HepG2 (cell line): ENCODE results near the gene SPIB. TPM values are rescaled to one million over a fixed set of nuclear protein-coding genes. Genes with fewer than 3 reads are reported as not detected.

Experiments
- ATAC-seq: fragments of 200-7000 bp; cut with Tn5 transposase; 3 replicates; pipeline ENCODE4 v1.9.1; 2020; ENCODE audit warnings: mild to moderate bottlenecking, moderate library complexity
- BruUV-seq: library from RNA; stranded (reverse); fragments of 400-500 nt; replicated peaks from 2 replicates; lab custom pipeline; 2021; lab: Mats Ljungman, UMichigan
- CTCF ChIA-PET: fragments of 300-600 bp; formaldehyde crosslinking; extraction: SDS; loops from one replicate; lab custom pipeline; 2021; ENCODE audit warnings: low total read pairs, inconsistent platforms, low intra/inter-chr PET ratio; lab: Yijun Ruan, JAX
- POLR2A ChIA-PET: fragments of 350-600 bp; sonication (Branson Sonifier 250); formaldehyde crosslinking; loops from one replicate; lab custom pipeline; 2020; ENCODE audit warnings: antibody characterized with exemption, inconsistent platforms; lab: Yijun Ruan, JAX
- DNase-seq: peaks from one replicate; pipeline ENCODE4 v3.0.0-alpha.2; 2015; ENCODE audit warnings: low spot score
- FAIRE-seq: peaks from 3 replicates; lab custom pipeline; 2011; peaks lifted over from hg19 to GRCh38; lab: Jason Lieb, UNC
- H2AFZ ChIP-seq: one replicate; pipeline ENCODE4 v1.6.1; 2011; ENCODE audit warnings: low read length, inconsistent platforms
- H3K27ac ChIP-seq: fragments of 300-600 bp; 3 replicates; pipeline ENCODE4 v1.8.0; 2011; ENCODE audit warnings: mixed run types, mild to moderate bottlenecking, mixed read lengths, low read length, inconsistent platforms; ENCODE audit not compliant: insufficient read depth; ENCODE audit errors: extremely low read length
- H3K27me3 ChIP-seq, 2 experiments: fragments of 200-600 bp in 1 of 2; 2 replicates in 1 of 2; 3 replicates in 1 of 2; pipeline versions ENCODE4 v1.6.0 to v1.8.0; 2011; ENCODE audit warnings: low read length in 2 of 2, mild to moderate bottlenecking in 2 of 2, moderate library complexity in 2 of 2, inconsistent platforms in 1 of 2; ENCODE audit not compliant: insufficient read depth in 2 of 2, control insufficient read depth in 1 of 2
- H3K36me3 ChIP-seq, 2 experiments: fragments of 200-600 bp in 1 of 2; replicated peaks in 1 of 2; 2 replicates in 1 of 2; 3 replicates in 1 of 2; pipeline versions ENCODE4 v1.5.1 to v1.8.0; 2011; ENCODE audit warnings: low read length in 2 of 2, inconsistent platforms in 1 of 2; ENCODE audit not compliant: insufficient read depth in 2 of 2, control insufficient read depth in 1 of 2
- H3K4me1 ChIP-seq: 2 replicates; pipeline ENCODE4 v1.5.1; 2012; ENCODE audit warnings: low read length, inconsistent platforms; ENCODE audit not compliant: insufficient read depth
- H3K4me2 ChIP-seq: 2 replicates; pipeline ENCODE4 v1.6.0; 2011; ENCODE audit warnings: low read depth, low read length, inconsistent platforms
- H3K4me3 ChIP-seq, 3 experiments: fragments of 200-600 bp in 1 of 3; sonication (generic), shearing (Covaris generic) in 1 of 3; replicated peaks in 1 of 3; 2 replicates each; pipeline ENCODE4 v1.5.1; 2011 to 2016; ENCODE audit warnings: low read length in 3 of 3, inconsistent platforms in 2 of 3, low read depth in 2 of 3, mild to moderate bottlenecking in 2 of 3, control low read depth in 1 of 3, mixed read lengths in 1 of 3; ENCODE audit not compliant: insufficient read depth in 1 of 3
- H3K79me2 ChIP-seq: one replicate; pipeline ENCODE4 v1.6.1; 2011; ENCODE audit warnings: low read length, inconsistent platforms; ENCODE audit not compliant: insufficient read depth
- H3K9ac ChIP-seq: 2 replicates; pipeline ENCODE4 v1.6.0; 2011; ENCODE audit warnings: mild to moderate bottlenecking, low read depth, low read length, inconsistent platforms; ENCODE audit not compliant: insufficient read depth
- H3K9me3 ChIP-seq: 2 replicates; pipeline ENCODE4 v1.5.1; 2012; ENCODE audit warnings: mild to moderate bottlenecking, low read length
- H4K20me1 ChIP-seq: 2 replicates; pipeline ENCODE4 v1.6.0; 2011; ENCODE audit warnings: inconsistent platforms, mild to moderate bottlenecking, low read length, moderate library complexity; ENCODE audit not compliant: insufficient read depth
- ATF5 ChIP-seq: sonication (generic); formaldehyde crosslinking; IDR thresholded peaks from 2 replicates; pipeline ENCODE4 v1.4.0; 2020; ENCODE audit warnings: mild to moderate bottlenecking, low read depth, missing genetic modification reagents
- E2F1 ChIP-seq: sonication (generic); formaldehyde crosslinking; IDR thresholded peaks from 2 replicates; pipeline ENCODE4 v1.5.0; 2020; ENCODE audit warnings: missing genetic modification reagents
- STAG1 ChIP-seq: sonication (generic); formaldehyde crosslinking; IDR thresholded peaks from 2 replicates; pipeline ENCODE4 v1.4.0; 2020; ENCODE audit warnings: missing genetic modification reagents
- TEF ChIP-seq: sonication (generic); formaldehyde crosslinking; IDR thresholded peaks from 2 replicates; pipeline ENCODE4 v1.5.0; 2020; ENCODE audit warnings: missing genetic modification reagents
- ZBTB34 ChIP-seq: sonication (generic); formaldehyde crosslinking; IDR thresholded peaks from 2 replicates; pipeline ENCODE4 v1.8.0; 2022; ENCODE audit warnings: mild to moderate bottlenecking, missing genetic modification reagents
- ZBTB39 ChIP-seq: sonication (generic); formaldehyde crosslinking; IDR thresholded peaks from 2 replicates; pipeline ENCODE4 v1.5.0; 2020; ENCODE audit warnings: missing genetic modification reagents
- ZFP1 ChIP-seq: IDR thresholded peaks from 2 replicates; pipeline ENCODE4 v1.6.1; 2016
- ZNF609 ChIP-seq: sonication (generic); formaldehyde crosslinking; IDR thresholded peaks from 2 replicates; pipeline ENCODE4 v1.4.0; 2020; ENCODE audit warnings: mild to moderate bottlenecking, missing genetic modification reagents, borderline replicate concordance
- ZNF883 ChIP-seq: sonication (generic); formaldehyde crosslinking; IDR thresholded peaks from 2 replicates; pipeline ENCODE4 v1.5.1; 2020; ENCODE audit warnings: mild to moderate bottlenecking, missing genetic modification reagents; ENCODE audit errors: not compliant biosample characterization
- WGBS: methylation state at CpG from one replicate; pipeline ENCODE4 v1.1.6; 2017; ENCODE audit warnings: low lambda C conversion rate; 5-methylcytosine and 5-hydroxymethylcytosine counted together
- in situ Hi-C: cut with HindIII; loops from 2 replicates; pipeline ENCODE4 v1.10.0; 2017; ENCODE audit warnings: low pct_unique_long_range_greater_than_20kb; ENCODE audit not compliant: extremely low pct_ligation_motif_present
- intact Hi-C: fragments of 100-400 bp; cut with micrococcal nuclease; formaldehyde crosslinking; loops from one replicate; pipeline ENCODE4 v1.10.0; 2022; ENCODE audit not compliant: unreplicated experiment
- polyA plus RNA-seq, 8 experiments: library from polyadenylated mRNA; depleted of rRNA in 3 of 8; stranded (reverse) in 7 of 8; unstranded in 1 of 8; fragments of >200 nt; fragmentation: Illumina TruSeq in 4 of 8; extraction: Trizol in 4 of 8; gene quantifications; 2 replicates each; pipeline versions ENCODE4 v1.2.1 to v1.2.3, GENCODE V29; 2011 to 2016; ENCODE audit warnings: low read depth in 4 of 8, missing spikeins in 1 of 8, mixed read lengths in 1 of 8; ENCODE audit not compliant: insufficient read depth in 1 of 8
- total RNA-seq, 5 experiments: library from RNA; depleted of rRNA; stranded (reverse); fragments of >200 nt; fragmentation: Illumina TruSeq; extraction: Trizol; gene quantifications; 2 replicates each; pipeline ENCODE4 v1.2.3, GENCODE V29; 2016; ENCODE audit warnings: low read depth in 1 of 5
- TF ChIP-seq, protein P1 (sequence below): sonication (generic); formaldehyde crosslinking; IDR thresholded peaks from 2 replicates; pipeline ENCODE4 v1.5.1; 2020; ENCODE audit warnings: mild to moderate bottlenecking, moderate library complexity, missing genetic modification reagents

The SPIB gene
- total and polyA plus RNA-seq, 2 of the 13 experiments (the other 11 are each of a cell fraction or from before 2014, with no cell fraction given) = 0.04 TPM; not detected in 1

DNA sequence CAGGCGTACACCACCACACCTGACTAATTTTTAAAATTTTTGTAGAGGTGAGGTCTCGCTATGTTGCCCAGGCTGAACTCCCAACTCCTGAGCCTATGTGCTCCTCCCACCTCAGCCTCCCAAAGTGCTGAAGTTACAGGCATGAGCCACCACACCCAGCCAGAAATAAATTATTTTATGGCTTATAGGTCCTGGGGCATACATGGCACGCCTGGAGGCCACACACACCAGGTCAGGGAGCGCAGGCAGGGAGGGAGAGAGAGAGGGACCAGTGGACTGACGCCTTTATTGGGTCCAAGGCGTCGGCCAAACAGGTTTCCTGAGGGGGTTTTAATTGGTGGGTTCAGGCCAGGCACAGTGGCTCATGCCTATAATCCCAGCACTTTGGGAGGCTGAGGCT lies 6.8 kb downstream of the SPIB start:
- no peak for DNase-seq
- 64% methylated on average over 5 of the region's 7 CpGs for WGBS
- FAIRE-seq = no peak
- ATAC-seq = no peak
- no TSS peak for BruUV-seq
- H3K36me3 ChIP-seq = no peaks in the 10 kb centered on the region
- ChIA-PET POLR2A (no interaction called here), CTCF (no interaction called here)
- H3K27me3 ChIP-seq = peaks cover 0 to 6% of the 10 kb centered on the region in 2 experiments; a peak in 4 of 5 replicates
- H3K4me2 ChIP-seq = no peak overlapping the region
- no peak overlapping the region for H3K27ac ChIP-seq
- H4K20me1 ChIP-seq = no peaks in the 10 kb centered on the region
- no peak overlapping the region for H3K9ac ChIP-seq
- intact Hi-C loops = no loop called here
- in situ Hi-C loops = no loop called here
- H3K4me3 ChIP-seq = no peak overlapping the region
- peaks cover 19% of the 10 kb centered on the region for H3K4me1 ChIP-seq
- H3K79me2 ChIP-seq = no peaks in the 10 kb centered on the region
- no peaks in the 10 kb centered on the region for H3K9me3 ChIP-seq
- H2AFZ ChIP-seq = no peak overlapping the region
- TF ChIP-seq ZBTB34 (CRISPR knock-in tag) = no peak
- no peak for TF ChIP-seq ZBTB39
- no peak for TF ChIP-seq TEF (CRISPR knock-in tag)
- no peak for TF ChIP-seq STAG1
- no peak for TF ChIP-seq ZNF609 (CRISPR knock-in tag)
- TF ChIP-seq, protein P1, sequence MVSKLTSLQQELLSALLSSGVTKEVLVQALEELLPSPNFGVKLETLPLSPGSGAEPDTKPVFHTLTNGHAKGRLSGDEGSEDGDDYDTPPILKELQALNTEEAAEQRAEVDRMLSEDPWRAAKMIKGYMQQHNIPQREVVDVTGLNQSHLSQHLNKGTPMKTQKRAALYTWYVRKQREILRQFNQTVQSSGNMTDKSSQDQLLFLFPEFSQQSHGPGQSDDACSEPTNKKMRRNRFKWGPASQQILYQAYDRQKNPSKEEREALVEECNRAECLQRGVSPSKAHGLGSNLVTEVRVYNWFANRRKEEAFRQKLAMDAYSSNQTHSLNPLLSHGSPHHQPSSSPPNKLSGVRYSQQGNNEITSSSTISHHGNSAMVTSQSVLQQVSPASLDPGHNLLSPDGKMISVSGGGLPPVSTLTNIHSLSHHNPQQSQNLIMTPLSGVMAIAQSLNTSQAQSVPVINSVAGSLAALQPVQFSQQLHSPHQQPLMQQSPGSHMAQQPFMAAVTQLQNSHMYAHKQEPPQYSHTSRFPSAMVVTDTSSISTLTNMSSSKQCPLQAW (CRISPR knock-in tag) = no peak
- TF ChIP-seq ZNF883 (CRISPR knock-in tag) = no peak
- TF ChIP-seq E2F1 = no peak
- no peak for TF ChIP-seq ATF5 (CRISPR knock-in tag)
- no peak for TF ChIP-seq ZFP1 (CRISPR knock-in tag)
